Stomach smooth muscle (tissue), 2 donors: Measurements from ENCODE around the gene RASA2.

ENCODE experiments used
- H3K27ac ChIP-seq: one replicate; pipeline ENCODE4 v1.7.0; 2013; ENCODE audit warnings: mild to moderate bottlenecking, low read length, inconsistent platforms
- H3K27me3 ChIP-seq, 2 donors: one replicate each; pipeline ENCODE4 v1.7.0; 2013; ENCODE audit warnings: low read length in 2 of 2; ENCODE audit not compliant: insufficient read depth in 2 of 2, control insufficient read depth in 1 of 2
- H3K36me3 ChIP-seq, 2 donors: one replicate each; pipeline ENCODE4 v1.7.0; 2013; ENCODE audit warnings: low read length in 2 of 2; ENCODE audit not compliant: control insufficient read depth in 2 of 2, insufficient read depth in 2 of 2
- H3K4me1 ChIP-seq: one replicate; pipeline ENCODE4 v1.7.0; 2013; ENCODE audit warnings: low read length; ENCODE audit not compliant: control insufficient read depth, insufficient read depth
- H3K4me3 ChIP-seq, 2 donors: one replicate each; pipeline ENCODE4 v1.7.0; 2013; ENCODE audit warnings: low read length in 2 of 2
- H3K9ac ChIP-seq, 2 donors: one replicate each; pipeline ENCODE4 v1.7.0; 2013; ENCODE audit warnings: low read length in 2 of 2, mild to moderate bottlenecking in 1 of 2
- H3K9me3 ChIP-seq, 2 donors: one replicate each; pipeline ENCODE4 v1.7.0; 2013; ENCODE audit warnings: low read length in 2 of 2; ENCODE audit not compliant: control insufficient read depth in 2 of 2
- donor health status: healthy.
- donor health status: Pancreatic carcinoma.

RASA2 gene

GRCh38 chr3:141498598-141499223 lies 11.9 kb downstream of the RASA2 start:
- Histone ChIP-seq H3K4me1 (no peaks in the 10 kb centered on the region), H3K9me3 (no peaks in the 10 kb centered on the region), H3K4me3 (no peak overlapping the region), H3K36me3 (no peaks in the 10 kb centered on the region), H3K27me3 (no peaks in the 10 kb centered on the region), H3K9ac (no peak overlapping the region), H3K27ac (no peak overlapping the region)

- H3K4me1 ChIP-seq, result no peaks in the 10 kb centered on the region
- H3K9me3 ChIP-seq, result no peaks in the 10 kb centered on the region
- no peaks in the 10 kb centered on the region for H3K36me3 ChIP-seq
- no peak overlapping the region for H3K27ac ChIP-seq
- H3K9ac ChIP-seq, result no peak overlapping the region
- H3K4me3 ChIP-seq, result no peak overlapping the region
- H3K27me3 ChIP-seq, result no peaks in the 10 kb centered on the region
Observed at GRCh38 chr3:141499284-141499683, 12.5 kb downstream of the RASA2 start.

GRCh38 chr3:141499965-141500364 lies 13.1 kb downstream of the RASA2 start:
- Histone ChIP-seq H3K4me1 (no peaks in the 10 kb centered on the region), H3K36me3 (no peaks in the 10 kb centered on the region), H3K9me3 (no peaks in the 10 kb centered on the region), H3K27me3 (no peaks in the 10 kb centered on the region), H3K9ac (no peak overlapping the region), H3K4me3 (no peak overlapping the region), H3K27ac (no peak overlapping the region)

GRCh38 chr3:141500397-141500796 lies 13.6 kb downstream of the RASA2 start:
- H3K27me3 ChIP-seq, result no peaks in the 10 kb centered on the region
- no peaks in the 10 kb centered on the region for H3K36me3 ChIP-seq
- H3K9ac ChIP-seq, result no peak overlapping the region
- no peaks in the 10 kb centered on the region for H3K9me3 ChIP-seq
- H3K4me1 ChIP-seq, result no peaks in the 10 kb centered on the region
- no peak overlapping the region for H3K27ac ChIP-seq
- no peak overlapping the region for H3K4me3 ChIP-seq

- Histone ChIP-seq H3K4me3 (no peak overlapping the region), H3K4me1 (no peaks in the 10 kb centered on the region), H3K36me3 (no peaks in the 10 kb centered on the region), H3K27ac (no peak overlapping the region), H3K9ac (no peak overlapping the region), H3K27me3 (no peaks in the 10 kb centered on the region), H3K9me3 (no peaks in the 10 kb centered on the region)
Observed at GRCh38 chr3:141505166-141505565, 18.3 kb downstream of the RASA2 start.

- Histone ChIP-seq H3K4me3 (no peak overlapping the region), H3K27ac (no peak overlapping the region), H3K27me3 (no peaks in the 10 kb centered on the region), H3K9ac (no peak overlapping the region), H3K9me3 (no peaks in the 10 kb centered on the region), H3K4me1 (no peaks in the 10 kb centered on the region), H3K36me3 (no peaks in the 10 kb centered on the region)
Observed at GRCh38 chr3:141506071-141506470, 19.2 kb downstream of the RASA2 start.

- H3K36me3 ChIP-seq, result no peaks in the 10 kb centered on the region
- H3K27ac ChIP-seq, result no peak overlapping the region
- no peak overlapping the region for H3K9ac ChIP-seq
- no peaks in the 10 kb centered on the region for H3K27me3 ChIP-seq
- H3K4me1 ChIP-seq, result no peaks in the 10 kb centered on the region
- no peak overlapping the region for H3K4me3 ChIP-seq
- no peaks in the 10 kb centered on the region for H3K9me3 ChIP-seq
Observed at GRCh38 chr3:141507392-141508066, 20.7 kb downstream of the RASA2 start.

GRCh38 chr3:141508067-141508436 lies 21.2 kb downstream of the RASA2 start:
- no peak overlapping the region for H3K27ac ChIP-seq
- no peaks in the 10 kb centered on the region for H3K4me1 ChIP-seq
- no peaks in the 10 kb centered on the region for H3K9me3 ChIP-seq
- H3K4me3 ChIP-seq, result no peak overlapping the region
- no peak overlapping the region for H3K9ac ChIP-seq
- no peaks in the 10 kb centered on the region for H3K27me3 ChIP-seq
- H3K36me3 ChIP-seq, result no peaks in the 10 kb centered on the region

GRCh38 chr3:141511361-141511760 lies 24.5 kb downstream of the RASA2 start:
- Histone ChIP-seq H3K9me3 (no peaks in the 10 kb centered on the region), H3K27me3 (no peaks in the 10 kb centered on the region), H3K27ac (no peak overlapping the region), H3K4me3 (no peak overlapping the region), H3K36me3 (peaks cover 0 to 6% of the 10 kb centered on the region in 2 donors), H3K9ac (no peak overlapping the region), H3K4me1 (no peaks in the 10 kb centered on the region)

- Histone ChIP-seq H3K27me3 (no peaks in the 10 kb centered on the region), H3K9ac (no peak overlapping the region), H3K36me3 (peaks cover 3 to 6% of the 10 kb centered on the region in 2 donors), H3K4me3 (no peak overlapping the region), H3K27ac (no peak overlapping the region), H3K4me1 (no peaks in the 10 kb centered on the region), H3K9me3 (no peaks in the 10 kb centered on the region)
Observed at GRCh38 chr3:141514382-141514781, 27.6 kb downstream of the RASA2 start.

GRCh38 chr3:141519587-141519986 lies 32.8 kb downstream of the RASA2 start:
- Histone ChIP-seq H3K27ac (no peak overlapping the region), H3K27me3 (no peaks in the 10 kb centered on the region), H3K4me1 (no peaks in the 10 kb centered on the region), H3K9me3 (no peaks in the 10 kb centered on the region), H3K9ac (no peak overlapping the region), H3K4me3 (no peak overlapping the region), H3K36me3 (peaks cover 2 to 6% of the 10 kb centered on the region in 2 donors)
